NT2/D1 (cell line): Measurements from ENCODE around the gene MEGF9.

Experiments used
- SUZ12 ChIP-seq: IDR thresholded peaks from 2 replicates; pipeline ENCODE4 v1.6.1; 2011; ENCODE audit not compliant: insufficient read length, insufficient read depth; ENCODE audit errors: extremely low read depth
- ZNF274 ChIP-seq: IDR thresholded peaks from 2 replicates; pipeline ENCODE4 v1.6.1; 2011; ENCODE audit warnings: mild to moderate bottlenecking, low read depth, low read length

DNA sequence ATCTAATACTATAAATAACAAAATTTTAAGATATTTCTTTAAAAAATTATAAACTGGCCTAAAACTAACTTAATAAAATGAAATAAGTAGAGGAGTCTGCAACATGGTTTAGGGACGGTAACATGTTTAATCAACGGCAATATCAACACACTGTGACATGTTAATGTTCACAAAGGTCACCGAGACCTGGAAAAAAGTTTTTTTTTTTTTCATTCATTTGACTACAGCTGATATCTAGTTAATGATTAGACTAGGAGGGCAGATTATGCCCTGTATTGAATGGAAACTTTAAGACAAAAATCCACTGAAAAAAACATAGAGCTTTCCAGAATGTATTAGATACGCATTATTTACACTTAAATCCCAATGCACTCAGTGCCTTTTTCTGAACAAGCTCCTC is 67.3 kb downstream of the MEGF9 start:
- TF ChIP-seq SUZ12, result no peak
- TF ChIP-seq ZNF274, result no peak
